ENCODE results near the gene ESM1. TPM values are rescaled to one million over a fixed set of nuclear protein-coding genes. Genes with fewer than 3 reads are reported as not detected.

ESM1 gene
- polyA plus RNA-seq, 1 donor from 2014 or later: not detected

GRCh38 chr5:54942064-54942778 is 43.2 kb downstream of the ESM1 start:
- no peaks in the 10 kb centered on the region for H3K36me3 ChIP-seq (ENCODE audit: insufficient read depth, low read length)
- no peaks in the 10 kb centered on the region for H3K9me2 ChIP-seq (ENCODE audit: insufficient read depth, low read length)
- H3K4me2 ChIP-seq (ENCODE audit: low read length): no peak overlapping the region
- H4K20me1 ChIP-seq (ENCODE audit: insufficient read depth): no peaks in the 10 kb centered on the region
- no peaks in the 10 kb centered on the region for H3K9me3 ChIP-seq (ENCODE audit: low read length)
- H3F3A ChIP-seq (ENCODE audit: insufficient read depth, low read length, poor library complexity, severe bottlenecking): no peaks in the 10 kb centered on the region
- no peak overlapping the region for H3K9ac ChIP-seq (ENCODE audit: low read length)
- H3K27me3 ChIP-seq (ENCODE audit: insufficient read depth, low read depth, low read length): no peaks in the 10 kb centered on the region
- no peak overlapping the region for H2AFZ ChIP-seq (ENCODE audit: low read depth, low read length)
- TF ChIP-seq EP300 (conservative IDR thresholded peaks at IDR 0.05; ENCODE audit: poor library complexity, severe bottlenecking) (no peak), MXI1 (conservative IDR thresholded peaks at IDR 0.05; ENCODE audit: poor library complexity, severe bottlenecking) (no peak), RAD21 (conservative IDR thresholded peaks at IDR 0.05) (no peak), CTCF (IDR thresholded peaks at IDR 0.05; ENCODE audit: poor library complexity, severe bottlenecking) (no peak), POLR2AphosphoS5 (IDR thresholded peaks at IDR 0.05) (no peak)
- no peak overlapping the region for H3K27ac ChIP-seq (ENCODE audit: low read length)
- no peak overlapping the region for H3K4me3 ChIP-seq (ENCODE audit: low read length)
- H3K79me2 ChIP-seq (replicated peaks; ENCODE audit: insufficient read depth, low read length): no peaks in the 10 kb centered on the region

GRCh38 chr5:54936201-54936600 is 49.2 kb downstream of the ESM1 start:
- Histone ChIP-seq H3K9me3 (ENCODE audit: low read length) (no peaks in the 10 kb centered on the region), H3F3A (ENCODE audit: insufficient read depth, low read length, poor library complexity, severe bottlenecking) (no peaks in the 10 kb centered on the region), H2AFZ (ENCODE audit: low read depth, low read length) (no peak overlapping the region), H3K79me2 (replicated peaks; ENCODE audit: insufficient read depth, low read length) (no peaks in the 10 kb centered on the region), H3K4me3 (ENCODE audit: low read length) (no peak overlapping the region), H3K9ac (ENCODE audit: low read length) (no peak overlapping the region), H3K36me3 (ENCODE audit: insufficient read depth, low read length) (no peaks in the 10 kb centered on the region), H4K20me1 (ENCODE audit: insufficient read depth) (no peaks in the 10 kb centered on the region), H3K27me3 (ENCODE audit: insufficient read depth, low read depth, low read length) (no peaks in the 10 kb centered on the region), H3K4me2 (ENCODE audit: low read length) (no peak overlapping the region), H3K27ac (ENCODE audit: low read length) (no peak overlapping the region), H3K9me2 (ENCODE audit: insufficient read depth, low read length) (no peaks in the 10 kb centered on the region)
- TF ChIP-seq REST (IDR thresholded peaks at IDR 0.05; ENCODE audit: borderline replicate concordance) (no peak), EP300 (conservative IDR thresholded peaks at IDR 0.05; ENCODE audit: poor library complexity, severe bottlenecking) (no peak), RAD21 (conservative IDR thresholded peaks at IDR 0.05) (no peak), POLR2AphosphoS5 (IDR thresholded peaks at IDR 0.05) (no peak), CTCF (IDR thresholded peaks at IDR 0.05; ENCODE audit: poor library complexity, severe bottlenecking) (no peak), MXI1 (conservative IDR thresholded peaks at IDR 0.05; ENCODE audit: poor library complexity, severe bottlenecking) (no peak), TAF1 (IDR thresholded peaks at IDR 0.05; ENCODE audit: low read depth) (no peak), SMC3 (conservative IDR thresholded peaks at IDR 0.05; ENCODE audit: poor library complexity) (no peak), EZH2 (IDR thresholded peaks at IDR 0.05; ENCODE audit: borderline replicate concordance, insufficient read depth, low read length, poor library complexity, severe bottlenecking) (no peak)
